DND-41 (cell line): ENCODE measurements around the gene RBMS3.

ENCODE experiments used
- CTCF ChIP-seq: IDR thresholded peaks from 2 replicates; pipeline ENCODE4 v1.5.1; 2012; ENCODE audit warnings: borderline replicate concordance, low read length, moderate library complexity, mild to moderate bottlenecking; ENCODE audit not compliant: poor library complexity, severe bottlenecking; ENCODE audit errors: extremely low read depth
- EZH2 ChIP-seq: IDR thresholded peaks from 3 replicates; pipeline ENCODE4 v1.6.1; 2012; ENCODE audit warnings: borderline replicate concordance, low read depth, mild to moderate bottlenecking, moderate library complexity, low read length, inconsistent platforms; ENCODE audit not compliant: severe bottlenecking

- TF ChIP-seq CTCF (no peak), EZH2 (no peak)
These were observed 208.1 kb downstream of the RBMS3 start for GRCh38 chr3:29488922-29489321.
